H54 (cell line): ENCODE data around the gene LIMS1.
A peak's percentile ranks its signal among the peaks of the same experiment; 100 is the strongest.
"Not testable (repeated sequence)": the region's sequence is repeated elsewhere in the genome, so short reads cannot be mapped to it uniquely, and the experiment has no call there.

ENCODE experiments used
- DNase-seq: peaks from one replicate; pipeline ENCODE4 v3.0.0; 2011; ENCODE audit warnings: low spot score, mixed read lengths; ENCODE audit not compliant: insufficient read length
- FAIRE-seq: peaks from 3 replicates; lab custom pipeline; 2011; peaks lifted over from hg19 to GRCh38; lab: Jason Lieb, UNC
- POLR2A ChIP-seq: IDR thresholded peaks from 2 replicates; pipeline ENCODE4 v1.6.1; 2011; ENCODE audit warnings: low read depth, mild to moderate bottlenecking, low read length

LIMS1 gene

DNA sequence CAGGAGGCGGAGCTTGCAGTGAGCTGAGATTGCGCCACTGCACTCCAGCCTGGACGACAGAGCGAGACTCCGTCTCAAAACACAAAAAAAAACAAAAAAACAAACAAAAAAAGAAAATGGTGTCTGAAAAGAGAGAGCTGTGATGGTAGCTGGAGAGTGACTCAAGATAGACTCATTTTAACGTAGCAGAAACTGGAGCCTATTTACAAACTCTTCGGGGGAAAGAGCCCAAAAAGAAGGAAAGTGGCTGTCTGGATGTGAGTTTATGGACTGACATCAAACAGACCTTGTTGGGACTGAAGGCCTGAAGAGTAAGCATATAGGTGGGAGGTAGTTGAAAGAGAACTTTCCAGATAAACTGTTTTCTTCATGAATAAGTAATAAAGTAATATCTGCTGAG is 51.8 kb downstream of the LIMS1 start:
- DNase-seq = no peak
- no peak for FAIRE-seq
- TF ChIP-seq POLR2A = no peak

DNA sequence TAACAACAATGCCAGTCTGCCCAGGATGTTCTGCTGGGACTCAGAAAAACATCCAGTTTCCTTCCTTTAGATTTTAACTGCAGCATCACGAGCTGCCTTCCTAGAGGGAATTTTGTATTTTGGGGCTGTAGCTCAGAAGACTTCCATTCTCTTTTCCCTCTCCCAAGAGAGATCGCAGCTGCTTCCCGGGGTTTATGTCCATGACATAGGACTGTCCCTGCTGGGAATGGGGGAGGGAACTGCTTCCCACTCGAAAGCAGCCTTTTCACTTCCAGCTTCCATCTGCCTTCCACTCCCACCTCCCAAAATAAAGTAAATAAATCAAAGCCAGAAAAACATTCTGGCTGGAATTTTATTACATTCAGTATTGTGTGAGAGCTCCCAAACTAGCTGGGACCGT is 52.4 kb downstream of the LIMS1 start:
- no peak for TF ChIP-seq POLR2A
- FAIRE-seq (no peak), DNase-seq (no peak)

DNA sequence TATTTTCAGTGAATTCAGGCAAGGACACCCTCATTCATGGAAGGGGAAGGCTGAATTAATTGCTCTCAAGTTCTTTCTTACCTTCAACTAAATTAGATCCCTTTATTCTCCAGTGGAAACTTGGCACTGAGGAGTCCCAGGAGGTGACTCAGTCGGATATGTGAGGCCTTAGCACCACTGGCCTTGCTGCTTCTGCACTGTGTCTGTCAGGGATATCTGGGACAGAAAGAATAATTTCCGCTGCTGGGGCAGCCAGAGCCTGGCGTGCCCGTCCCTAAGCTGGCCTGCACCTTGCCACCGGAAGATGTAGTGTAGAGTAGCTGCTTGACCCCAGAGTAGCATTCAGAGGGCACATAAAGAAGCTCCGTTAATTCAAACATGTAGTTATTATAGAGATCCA is 53.4 kb downstream of the LIMS1 start:
- DNase-seq = peak; percentile 44
- FAIRE-seq = peak; percentile 89
- TF ChIP-seq POLR2A = no peak

DNA sequence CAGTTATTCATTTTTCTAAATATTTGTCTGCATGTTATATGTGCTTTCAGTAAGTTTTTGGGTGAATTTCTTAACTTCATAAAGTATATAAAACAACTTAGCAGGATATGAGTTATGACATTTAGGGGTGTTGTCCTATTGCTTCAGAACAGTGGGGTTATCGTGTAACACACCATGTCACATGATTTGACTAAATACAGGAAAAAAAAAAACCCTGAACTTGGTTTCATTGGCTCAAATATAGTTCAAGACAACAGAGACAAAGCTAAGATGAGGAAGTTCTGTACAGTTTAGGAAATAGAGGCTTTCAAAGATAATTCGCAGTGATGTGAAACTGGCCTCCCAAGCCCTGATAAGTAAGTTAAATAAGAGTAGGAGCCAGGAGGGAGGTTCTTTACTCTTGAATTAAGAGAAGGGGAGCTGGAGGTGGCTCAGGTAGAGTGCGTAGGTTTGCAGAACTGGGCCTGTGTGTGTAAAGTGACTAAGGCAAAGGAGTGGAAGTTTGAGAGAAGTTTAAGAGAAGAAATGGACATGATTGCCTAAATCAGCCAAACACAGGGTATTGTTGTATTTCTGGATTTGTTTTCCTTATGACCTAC is 53.9 kb downstream of the LIMS1 start:
- DNase-seq = no peak
- TF ChIP-seq POLR2A = no peak
- FAIRE-seq = no peak

DNA sequence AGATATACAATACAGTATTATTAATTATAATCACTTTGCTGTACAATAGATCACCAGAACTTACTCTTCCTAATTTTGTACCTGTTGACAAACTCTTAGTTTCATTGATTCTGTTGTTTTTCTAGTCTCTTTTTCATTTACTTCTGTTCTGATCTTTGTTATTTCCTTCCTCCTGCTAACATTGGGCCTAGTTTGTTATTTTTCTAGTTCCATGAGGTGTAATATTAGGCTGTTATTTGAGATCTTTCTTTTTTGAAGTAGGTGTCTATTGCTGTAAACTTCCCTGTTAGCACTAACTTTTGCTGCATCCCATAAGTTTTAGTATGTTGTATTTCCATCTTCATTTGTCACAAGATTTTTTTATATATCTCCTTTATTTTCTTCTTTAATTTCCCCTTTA is 55.1 kb downstream of the LIMS1 start:
- no peak for TF ChIP-seq POLR2A
- FAIRE-seq (no peak), DNase-seq (no peak)

DNA sequence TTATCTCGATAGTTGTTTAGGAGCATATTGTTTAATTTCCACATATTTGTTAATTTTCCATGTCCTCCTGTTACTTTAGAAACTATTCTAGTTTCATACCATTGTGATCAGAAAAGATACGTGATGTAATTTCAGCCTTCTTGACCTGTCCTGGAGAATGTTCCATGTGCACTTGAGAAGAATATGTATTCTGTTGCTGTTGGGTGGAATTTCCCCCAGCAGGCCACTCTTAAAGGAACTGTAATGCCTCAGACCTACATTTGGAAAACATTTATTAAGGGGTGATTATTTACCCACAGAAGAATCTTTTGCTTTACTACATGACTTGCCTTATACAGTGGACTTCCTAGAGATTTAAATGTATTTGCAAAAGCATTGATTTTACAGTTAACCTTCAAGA is 55.5 kb downstream of the LIMS1 start:
- TF ChIP-seq POLR2A = no peak
- FAIRE-seq (no peak), DNase-seq (no peak)

DNA sequence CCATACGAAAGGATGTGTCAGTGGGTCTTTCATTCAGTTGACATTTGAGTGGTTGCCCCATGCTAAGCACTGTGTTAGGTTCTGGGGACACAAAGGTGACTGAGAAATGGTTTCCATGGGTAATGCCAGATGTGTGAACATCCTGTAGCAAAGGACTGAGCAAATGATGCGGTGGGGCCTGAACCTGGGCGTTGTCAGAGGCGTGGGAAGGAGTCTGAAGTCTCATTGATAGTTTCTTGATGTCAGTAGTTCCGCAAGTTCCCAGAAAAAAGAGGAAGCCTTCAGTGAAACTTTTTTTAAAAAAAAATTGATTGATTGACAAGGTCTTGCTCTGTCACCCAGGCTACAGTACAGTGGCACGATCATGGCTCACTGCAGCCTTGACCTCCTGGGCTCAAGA is 56.9 kb downstream of the LIMS1 start:
- FAIRE-seq (no peak), DNase-seq (no peak)
- no peak for TF ChIP-seq POLR2A

DNA sequence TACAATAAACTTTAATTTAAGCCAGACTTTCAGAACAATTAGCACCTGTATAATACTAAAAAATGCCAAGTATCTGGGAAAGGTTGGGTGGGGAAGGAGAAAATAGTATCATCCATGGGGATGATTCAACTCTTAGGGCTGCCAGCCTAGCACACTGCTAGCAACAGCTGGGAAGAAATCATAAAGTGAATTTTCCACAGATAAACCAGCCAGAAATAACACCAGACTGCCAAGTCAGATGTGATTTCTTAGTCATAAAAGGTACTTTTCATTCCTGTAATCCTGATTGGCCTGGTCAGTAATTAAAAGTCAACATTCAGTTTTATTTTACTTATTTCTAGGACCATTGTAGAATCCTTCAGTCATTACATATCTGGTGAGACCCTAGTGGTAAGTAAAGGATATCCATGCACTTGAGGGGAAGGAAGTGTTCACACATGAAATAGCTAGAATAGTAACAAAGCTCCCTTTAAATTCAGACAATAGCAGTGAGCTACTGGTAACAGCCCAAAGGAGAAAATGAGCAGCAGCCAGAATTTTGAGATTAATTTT is 59.4 kb downstream of the LIMS1 start:
- no peak for TF ChIP-seq POLR2A
- DNase-seq = no peak
- peak; percentile 97 for FAIRE-seq

DNA sequence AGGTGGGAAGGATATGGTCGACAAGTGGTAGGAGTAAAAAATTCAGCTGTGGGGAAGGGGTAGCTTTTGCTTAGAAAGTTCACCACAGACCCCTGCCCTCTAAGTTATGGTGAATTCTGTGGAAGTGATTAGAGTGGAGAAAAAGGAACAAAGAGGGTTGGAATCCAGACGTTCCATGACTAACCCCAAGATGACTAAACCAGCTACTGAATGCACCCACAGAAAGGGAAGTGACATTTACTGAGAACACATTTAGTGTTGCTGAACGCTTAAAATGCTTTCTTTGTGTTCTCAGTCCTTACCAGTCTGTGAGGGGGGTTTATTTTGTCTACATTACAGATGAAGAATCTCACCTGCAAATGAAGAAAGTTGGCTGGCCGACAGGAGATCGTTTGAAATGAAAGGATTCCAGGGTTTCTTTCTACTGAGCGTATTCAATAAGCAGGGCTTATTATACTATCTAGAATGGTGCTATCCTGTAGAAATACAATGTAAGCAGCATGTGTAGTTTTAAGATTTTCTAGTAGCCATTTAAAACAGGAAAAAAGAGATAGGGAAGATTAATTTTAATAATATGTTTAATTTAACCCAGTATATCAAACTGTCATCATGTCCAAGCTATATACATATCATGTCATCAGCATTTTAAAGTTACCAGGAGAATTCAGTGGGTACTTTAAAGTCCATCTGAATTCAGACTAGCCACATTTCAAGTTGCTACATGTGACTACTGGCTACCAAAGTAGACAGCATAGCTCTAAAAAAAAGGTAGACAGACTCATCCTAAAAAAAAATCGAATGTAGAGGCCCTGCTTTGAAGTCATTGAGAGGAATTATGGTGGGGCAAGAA is 60.1 kb downstream of the LIMS1 start:
- DNase-seq = no peak
- no peak for TF ChIP-seq POLR2A
- peak; percentile 99 for FAIRE-seq

DNA sequence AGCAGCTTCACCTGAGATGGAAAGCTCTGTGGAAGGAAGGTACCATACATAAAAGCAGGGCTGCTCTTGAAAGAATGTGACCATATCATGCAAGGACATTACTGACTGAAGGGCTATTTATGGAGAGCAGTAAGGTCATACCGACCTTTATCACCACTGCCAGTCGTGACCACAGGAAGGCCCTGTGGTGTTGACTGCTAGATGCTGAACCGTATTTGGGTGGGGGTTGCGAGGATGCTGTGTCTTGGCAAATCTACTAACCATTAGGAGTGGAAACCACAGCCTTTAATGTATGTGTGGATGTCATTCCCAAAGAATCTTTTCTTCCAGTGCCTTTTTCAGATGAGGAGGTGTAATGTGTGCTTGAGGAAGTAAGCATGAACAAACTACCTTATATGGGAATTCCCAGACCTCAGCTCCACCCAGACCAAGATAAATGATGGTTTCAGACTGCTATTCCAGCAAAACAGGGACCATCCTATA is 60.8 kb downstream of the LIMS1 start:
- TF ChIP-seq POLR2A = no peak
- DNase-seq (no peak), FAIRE-seq (peak; percentile 100)

DNA sequence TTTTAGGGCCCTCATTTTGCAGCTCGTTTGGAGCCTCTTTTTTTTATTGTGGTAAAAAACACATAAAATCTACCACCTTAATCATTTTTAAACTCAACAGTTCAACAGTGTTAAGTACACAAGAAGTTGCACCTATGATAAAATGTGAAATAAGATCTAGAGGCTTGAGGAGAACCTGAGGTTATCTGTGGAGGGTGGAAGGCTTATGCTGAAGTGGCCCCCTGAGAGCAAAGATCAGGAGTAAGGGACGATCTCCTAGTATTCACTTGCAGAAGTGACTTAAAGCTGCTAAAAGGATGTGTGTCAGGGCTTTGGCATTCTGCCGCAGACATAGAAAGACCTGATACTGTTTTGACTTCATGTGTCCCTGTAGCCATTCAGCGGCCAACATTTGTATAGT is 61.5 kb downstream of the LIMS1 start:
- FAIRE-seq = peak; percentile 87
- DNase-seq = not testable (repeated sequence)

DNA sequence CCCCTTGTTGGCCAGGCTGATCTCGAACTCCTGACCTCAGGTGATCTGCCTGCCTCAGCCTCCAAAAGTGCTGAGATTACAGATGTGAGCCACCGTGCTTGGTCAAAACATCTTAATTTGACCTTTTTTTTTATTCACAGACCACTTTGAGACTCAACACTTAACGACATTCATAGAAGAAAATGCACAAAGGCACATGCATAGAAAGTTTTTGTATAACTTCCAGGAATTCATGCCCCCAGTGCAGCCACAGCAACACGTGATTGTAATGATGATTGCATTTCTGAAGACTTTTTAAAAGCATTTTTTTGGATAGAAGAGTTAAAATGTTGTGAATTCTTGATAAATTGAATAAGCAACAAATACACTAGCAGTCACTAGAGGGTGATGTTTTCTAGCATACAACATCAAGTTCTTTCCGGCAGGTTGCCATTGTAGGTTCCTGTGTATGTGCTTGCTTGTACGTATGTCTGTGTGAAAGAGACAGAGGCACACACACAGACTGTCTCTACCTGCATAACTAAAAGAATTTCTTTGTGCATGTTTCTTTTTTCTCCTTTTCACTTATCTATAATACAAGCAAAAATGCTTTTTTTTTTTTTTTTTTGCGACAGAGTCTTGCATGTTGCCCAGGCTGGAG is 63.0 kb downstream of the LIMS1 start:
- FAIRE-seq, DNase-seq: not testable (repeated sequence)

DNA sequence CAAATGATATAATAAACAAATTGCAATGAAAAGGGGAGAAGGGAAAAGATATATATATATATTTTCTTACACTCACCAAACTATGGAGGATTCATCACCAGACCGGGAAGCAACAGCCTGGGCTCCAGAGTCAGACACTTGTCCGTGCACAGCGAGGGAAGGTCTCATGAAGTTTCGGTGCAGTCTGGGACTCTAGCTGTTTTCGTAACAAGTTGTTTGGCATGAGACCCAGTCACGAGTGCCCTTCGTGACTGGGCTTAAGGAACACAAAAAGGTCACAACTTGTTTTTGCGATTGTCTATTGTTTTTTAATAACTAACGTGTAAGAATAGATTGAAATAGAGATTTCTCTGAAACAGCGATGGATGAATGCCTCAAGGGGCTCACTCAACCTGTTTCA is 66.9 kb downstream of the LIMS1 start:
- not testable (repeated sequence) for FAIRE-seq, DNase-seq

DNA sequence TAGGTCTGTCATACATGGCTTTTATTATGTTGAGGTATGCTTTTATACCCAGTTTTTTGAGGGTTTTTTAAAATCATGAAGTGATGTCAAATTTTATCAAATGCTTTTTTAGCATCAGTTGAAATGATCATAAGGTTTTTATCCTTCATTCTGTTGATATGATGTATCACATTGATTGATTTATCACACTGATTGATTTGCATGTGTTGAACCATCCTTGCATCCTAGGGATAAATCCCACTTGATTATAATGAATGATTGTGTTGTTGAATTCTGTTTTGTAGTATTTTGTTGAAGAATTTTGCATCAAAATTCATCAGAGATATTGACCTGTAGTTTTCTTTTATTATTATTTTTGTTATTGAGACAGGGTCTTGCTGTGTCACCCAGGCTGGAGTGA is 68.2 kb downstream of the LIMS1 start:
- DNase-seq (no peak), FAIRE-seq (no peak)
- no peak for TF ChIP-seq POLR2A

DNA sequence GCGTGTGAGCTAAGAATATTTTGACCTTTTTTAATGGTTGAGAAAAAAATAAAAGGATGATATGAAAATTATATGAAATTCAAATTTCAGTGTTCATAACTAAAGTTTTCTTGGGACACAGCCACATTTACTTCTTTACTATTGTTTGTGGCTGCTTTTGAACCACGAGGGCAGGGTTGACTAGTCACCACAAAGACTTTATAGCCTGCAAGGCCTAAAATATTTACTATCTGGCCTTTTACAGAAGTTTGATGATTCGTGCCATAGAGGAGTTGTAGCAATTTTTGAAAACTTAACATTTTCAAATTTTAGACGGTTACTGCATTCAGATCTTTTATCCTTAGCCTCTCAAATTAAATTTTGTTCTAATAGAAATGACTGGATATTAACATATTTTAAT is 69.9 kb downstream of the LIMS1 start:
- FAIRE-seq (peak; percentile 30), DNase-seq (no peak)
- TF ChIP-seq POLR2A = no peak
